Testis (tissue), 2 donors: Measurements from ENCODE around the gene C16orf82.

ENCODE experiments used
- POLR2A ChIP-seq: fragments of 450-650 bp; IDR thresholded peaks from one replicate; pipeline ENCODE4 v1.6.1; 2017; ENCODE audit warnings: antibody characterized with exemption, mild to moderate bottlenecking, moderate library complexity
- TF ChIP-seq, protein P1 (sequence below), 3 experiments: fragments of 450-650 bp in 2 of 3; fragments of 200-600 bp in 1 of 3; sonication (generic) in 1 of 3; IDR thresholded peaks; one replicate each; pipeline ENCODE4 v1.5.1; 2016 to 2019; ENCODE audit warnings: antibody characterized with exemption in 3 of 3, mild to moderate bottlenecking in 2 of 3, moderate library complexity in 1 of 3

DNA sequence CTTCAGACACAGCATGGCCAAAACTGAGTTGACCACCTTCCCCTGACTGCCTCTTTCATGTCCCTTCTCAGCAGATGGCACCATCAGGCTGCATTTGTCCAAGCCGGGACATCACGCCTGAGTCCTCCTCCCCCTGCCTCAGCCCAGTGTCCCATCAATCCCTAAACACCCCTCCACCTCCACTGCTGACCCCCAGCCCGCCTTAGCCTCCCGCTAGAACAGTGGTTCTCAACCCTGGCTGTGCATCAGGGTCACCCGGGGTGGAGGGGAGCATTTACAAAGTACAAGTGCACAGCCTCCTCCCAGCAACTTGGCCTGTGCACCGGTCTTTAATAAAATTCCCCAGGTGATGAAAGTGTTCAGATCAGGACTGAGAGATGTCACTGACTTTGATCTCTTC is 4.0 kb downstream of the C16orf82 start:
- TF ChIP-seq, protein P1, sequence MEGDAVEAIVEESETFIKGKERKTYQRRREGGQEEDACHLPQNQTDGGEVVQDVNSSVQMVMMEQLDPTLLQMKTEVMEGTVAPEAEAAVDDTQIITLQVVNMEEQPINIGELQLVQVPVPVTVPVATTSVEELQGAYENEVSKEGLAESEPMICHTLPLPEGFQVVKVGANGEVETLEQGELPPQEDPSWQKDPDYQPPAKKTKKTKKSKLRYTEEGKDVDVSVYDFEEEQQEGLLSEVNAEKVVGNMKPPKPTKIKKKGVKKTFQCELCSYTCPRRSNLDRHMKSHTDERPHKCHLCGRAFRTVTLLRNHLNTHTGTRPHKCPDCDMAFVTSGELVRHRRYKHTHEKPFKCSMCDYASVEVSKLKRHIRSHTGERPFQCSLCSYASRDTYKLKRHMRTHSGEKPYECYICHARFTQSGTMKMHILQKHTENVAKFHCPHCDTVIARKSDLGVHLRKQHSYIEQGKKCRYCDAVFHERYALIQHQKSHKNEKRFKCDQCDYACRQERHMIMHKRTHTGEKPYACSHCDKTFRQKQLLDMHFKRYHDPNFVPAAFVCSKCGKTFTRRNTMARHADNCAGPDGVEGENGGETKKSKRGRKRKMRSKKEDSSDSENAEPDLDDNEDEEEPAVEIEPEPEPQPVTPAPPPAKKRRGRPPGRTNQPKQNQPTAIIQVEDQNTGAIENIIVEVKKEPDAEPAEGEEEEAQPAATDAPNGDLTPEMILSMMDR (IDR thresholded peaks at IDR 0.05): no peak
- no peak for TF ChIP-seq POLR2A
